HG03571 (cell line): ENCODE results near the gene OGT.
A peak's percentile ranks its signal among the peaks of the same experiment; 100 is the strongest.
"Not testable (repeated sequence)": the region's sequence is repeated elsewhere in the genome, so short reads cannot be mapped to it uniquely, and the experiment has no call there.

ENCODE experiments used
- ATAC-seq: cut with Tn5 transposase; IDR thresholded peaks from one replicate; pipeline ENCODE4 v1.9.1; 2021; ENCODE audit not compliant: unreplicated experiment

The OGT gene

GRCh38 chrX:71537743-71538142 is 4.8 kb downstream of the OGT start:
- ATAC-seq: no peak

GRCh38 chrX:71540801-71541200 is 7.9 kb downstream of the OGT start:
- ATAC-seq: peak; percentile 14

GRCh38 chrX:71541210-71542022 is 8.5 kb downstream of the OGT start:
- ATAC-seq: peak; percentile 78

- ATAC-seq: no peak
Measured at GRCh38 chrX:71542411-71542810, 9.5 kb downstream of the OGT start.

GRCh38 chrX:71542825-71543224 is 9.9 kb downstream of the OGT start:
- ATAC-seq: no peak

GRCh38 chrX:71543316-71543715 is 10.4 kb downstream of the OGT start:
- no peak for ATAC-seq

- no peak for ATAC-seq
Measured at GRCh38 chrX:71545364-71545763, 12.5 kb downstream of the OGT start.

- no peak for ATAC-seq
Measured at GRCh38 chrX:71546879-71547278, 14.0 kb downstream of the OGT start.

GRCh38 chrX:71547339-71547738 is 14.4 kb downstream of the OGT start:
- no peak for ATAC-seq

- ATAC-seq: no peak
Measured at GRCh38 chrX:71549986-71550385, 17.1 kb downstream of the OGT start.

GRCh38 chrX:71550578-71550977 is 17.7 kb downstream of the OGT start:
- ATAC-seq: no peak

- no peak for ATAC-seq
Measured at GRCh38 chrX:71556036-71556435, 23.1 kb downstream of the OGT start.

- ATAC-seq: no peak
Measured at GRCh38 chrX:71558920-71559319, 26.0 kb downstream of the OGT start.

GRCh38 chrX:71559773-71560172 is 26.9 kb downstream of the OGT start:
- not testable (repeated sequence) for ATAC-seq

GRCh38 chrX:71563921-71564320 is 31.0 kb downstream of the OGT start:
- ATAC-seq: no peak

GRCh38 chrX:71565474-71566041 is 32.7 kb downstream of the OGT start:
- ATAC-seq: no peak

GRCh38 chrX:71571390-71571789 is 38.5 kb downstream of the OGT start:
- not testable (repeated sequence) for ATAC-seq

- ATAC-seq: no peak
Measured at GRCh38 chrX:71573590-71573989, 40.7 kb downstream of the OGT start.

- ATAC-seq: no peak
Measured at GRCh38 chrX:71577682-71578081, 44.8 kb downstream of the OGT start.

GRCh38 chrX:71578253-71579135 is 45.6 kb downstream of the OGT start, which contains the start of gene GCNA:
TSS of gene GCNA (plus strand) at chrX:71578437. CDS start at chrX:71580822, 2,385 bp downstream.
- no peak for ATAC-seq

- no peak for ATAC-seq
Measured at GRCh38 chrX:71579136-71579989, 46.5 kb downstream of the OGT start.
